PFSK-1 (cell line): ENCODE measurements around the gene ATP7B.

Experiments used
- POLR2AphosphoS5 ChIP-seq: IDR thresholded peaks from 2 replicates; pipeline ENCODE4 v1.6.1; 2012; ENCODE audit warnings: low read depth, mild to moderate bottlenecking, control low read depth, low read length, moderate library complexity
- SIN3A ChIP-seq: IDR thresholded peaks from 2 replicates; pipeline ENCODE4 v1.6.1; 2012; ENCODE audit warnings: mild to moderate bottlenecking, low read length, moderate library complexity, borderline replicate concordance; ENCODE audit not compliant: insufficient read depth
- TAF1 ChIP-seq: IDR thresholded peaks from 2 replicates; pipeline ENCODE4 v1.6.1; 2012; ENCODE audit warnings: low read length, control low read depth, borderline replicate concordance; ENCODE audit not compliant: insufficient read depth
- TF ChIP-seq, protein P1 (sequence below), 2 experiments: IDR thresholded peaks; 2 replicates each; pipeline versions ENCODE4 v1.6.1 to v1.8.0; 2011 to 2012; ENCODE audit warnings: low read depth in 2 of 2, low read length in 2 of 2, control low read depth in 1 of 2, inconsistent platforms in 1 of 2, mild to moderate bottlenecking in 1 of 2, moderate library complexity in 1 of 2; ENCODE audit not compliant: insufficient read depth in 1 of 2

DNA sequence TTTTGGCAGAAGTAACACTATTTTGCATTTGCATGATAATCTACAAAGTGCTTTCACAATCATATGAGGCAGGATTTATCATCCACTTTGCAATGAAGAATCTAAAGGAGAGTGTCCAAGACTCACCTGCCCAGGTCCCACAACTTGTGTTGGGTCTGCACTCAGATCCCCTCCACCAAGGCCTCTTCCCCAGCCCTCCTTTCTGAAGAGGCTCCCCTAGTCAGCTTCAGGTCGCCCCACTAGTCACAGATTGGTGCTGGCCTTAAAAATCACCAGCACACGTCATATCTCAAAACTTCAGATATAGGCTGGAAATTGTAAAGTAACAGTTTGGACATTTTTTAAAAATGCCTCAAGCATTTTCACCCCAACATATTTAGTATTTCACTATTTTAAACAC is 17.5 kb downstream of the ATP7B start:
- TF ChIP-seq POLR2AphosphoS5 (no peak), TAF1 (no peak), SIN3A (no peak)
- TF ChIP-seq, protein P1, sequence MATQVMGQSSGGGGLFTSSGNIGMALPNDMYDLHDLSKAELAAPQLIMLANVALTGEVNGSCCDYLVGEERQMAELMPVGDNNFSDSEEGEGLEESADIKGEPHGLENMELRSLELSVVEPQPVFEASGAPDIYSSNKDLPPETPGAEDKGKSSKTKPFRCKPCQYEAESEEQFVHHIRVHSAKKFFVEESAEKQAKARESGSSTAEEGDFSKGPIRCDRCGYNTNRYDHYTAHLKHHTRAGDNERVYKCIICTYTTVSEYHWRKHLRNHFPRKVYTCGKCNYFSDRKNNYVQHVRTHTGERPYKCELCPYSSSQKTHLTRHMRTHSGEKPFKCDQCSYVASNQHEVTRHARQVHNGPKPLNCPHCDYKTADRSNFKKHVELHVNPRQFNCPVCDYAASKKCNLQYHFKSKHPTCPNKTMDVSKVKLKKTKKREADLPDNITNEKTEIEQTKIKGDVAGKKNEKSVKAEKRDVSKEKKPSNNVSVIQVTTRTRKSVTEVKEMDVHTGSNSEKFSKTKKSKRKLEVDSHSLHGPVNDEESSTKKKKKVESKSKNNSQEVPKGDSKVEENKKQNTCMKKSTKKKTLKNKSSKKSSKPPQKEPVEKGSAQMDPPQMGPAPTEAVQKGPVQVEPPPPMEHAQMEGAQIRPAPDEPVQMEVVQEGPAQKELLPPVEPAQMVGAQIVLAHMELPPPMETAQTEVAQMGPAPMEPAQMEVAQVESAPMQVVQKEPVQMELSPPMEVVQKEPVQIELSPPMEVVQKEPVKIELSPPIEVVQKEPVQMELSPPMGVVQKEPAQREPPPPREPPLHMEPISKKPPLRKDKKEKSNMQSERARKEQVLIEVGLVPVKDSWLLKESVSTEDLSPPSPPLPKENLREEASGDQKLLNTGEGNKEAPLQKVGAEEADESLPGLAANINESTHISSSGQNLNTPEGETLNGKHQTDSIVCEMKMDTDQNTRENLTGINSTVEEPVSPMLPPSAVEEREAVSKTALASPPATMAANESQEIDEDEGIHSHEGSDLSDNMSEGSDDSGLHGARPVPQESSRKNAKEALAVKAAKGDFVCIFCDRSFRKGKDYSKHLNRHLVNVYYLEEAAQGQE (IDR thresholded peaks at IDR 0.05; ENCODE audit: insufficient read depth in 1 of 2, low read depth in 2 of 2, low read length in 2 of 2), result no peak
